Keratinocyte (primary cell): ENCODE data around the gene SAMD10.

Source experiments
- CTCF ChIP-seq, 3 experiments: IDR thresholded peaks in 1 of 3; conservative IDR thresholded peaks in 1 of 3; optimal IDR thresholded peaks in 1 of 3; 2 replicates in 2 of 3; 3 replicates in 1 of 3; pipeline versions ENCODE3 to v1.5.1; 2011; ENCODE audit warnings: low read length in 3 of 3, mild to moderate bottlenecking in 3 of 3, moderate library complexity in 2 of 3, control low read depth in 1 of 3, inconsistent platforms in 1 of 3; ENCODE audit not compliant: insufficient read depth in 2 of 3; ENCODE audit errors: extremely low read depth in 1 of 3
- EZH2 ChIP-seq: IDR thresholded peaks from one replicate; pipeline ENCODE4 v1.6.1; 2012; ENCODE audit warnings: inconsistent platforms, mild to moderate bottlenecking, low read length, moderate library complexity

GRCh38 chr20:64021124-64021975, 41.9 kb upstream of the SAMD10 start:
- TF ChIP-seq EZH2 (no peak), CTCF (optimal IDR thresholded peaks at IDR 0.05 in 1 of 3, IDR thresholded peaks at IDR 0.05 in 1 of 3, conservative IDR thresholded peaks at IDR 0.05 in 1 of 3; ENCODE audit: extremely low read depth in 1 of 3, insufficient read depth in 2 of 3, low read length in 3 of 3) (no peak)
